ENCODE measurements around the gene MYL12B.

DNA sequence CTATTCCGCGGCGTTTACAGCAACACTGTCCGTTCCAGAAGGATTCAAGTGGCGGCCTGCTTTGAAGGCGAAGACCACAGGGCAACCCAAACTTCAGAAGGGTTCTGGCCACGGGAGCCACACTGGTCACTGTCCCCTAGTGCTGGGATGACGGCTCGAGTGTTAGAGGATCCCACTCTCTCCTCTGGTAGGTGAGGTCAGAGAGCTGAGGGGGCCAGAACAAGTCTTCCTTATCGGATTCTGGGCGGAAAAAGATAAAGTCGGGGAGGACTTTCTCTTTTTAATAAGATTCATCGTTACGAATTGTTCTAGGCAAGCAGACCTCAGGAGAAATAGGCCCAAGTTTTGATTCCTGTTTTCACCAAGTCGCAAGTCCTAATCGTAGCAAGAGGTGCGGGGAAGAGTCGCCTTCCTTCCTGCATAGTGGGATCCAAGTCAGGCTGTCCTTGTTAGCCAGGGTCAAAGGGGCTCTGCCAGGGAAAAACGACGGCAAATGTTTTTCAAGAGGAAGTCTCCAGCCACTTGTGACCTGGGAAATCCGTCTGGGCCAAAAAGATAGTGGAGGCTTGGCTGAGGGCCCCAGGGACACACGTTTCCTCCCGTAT, 15.2 kb upstream of the MYL12B start:
- TF ChIP-seq, protein P1, sequence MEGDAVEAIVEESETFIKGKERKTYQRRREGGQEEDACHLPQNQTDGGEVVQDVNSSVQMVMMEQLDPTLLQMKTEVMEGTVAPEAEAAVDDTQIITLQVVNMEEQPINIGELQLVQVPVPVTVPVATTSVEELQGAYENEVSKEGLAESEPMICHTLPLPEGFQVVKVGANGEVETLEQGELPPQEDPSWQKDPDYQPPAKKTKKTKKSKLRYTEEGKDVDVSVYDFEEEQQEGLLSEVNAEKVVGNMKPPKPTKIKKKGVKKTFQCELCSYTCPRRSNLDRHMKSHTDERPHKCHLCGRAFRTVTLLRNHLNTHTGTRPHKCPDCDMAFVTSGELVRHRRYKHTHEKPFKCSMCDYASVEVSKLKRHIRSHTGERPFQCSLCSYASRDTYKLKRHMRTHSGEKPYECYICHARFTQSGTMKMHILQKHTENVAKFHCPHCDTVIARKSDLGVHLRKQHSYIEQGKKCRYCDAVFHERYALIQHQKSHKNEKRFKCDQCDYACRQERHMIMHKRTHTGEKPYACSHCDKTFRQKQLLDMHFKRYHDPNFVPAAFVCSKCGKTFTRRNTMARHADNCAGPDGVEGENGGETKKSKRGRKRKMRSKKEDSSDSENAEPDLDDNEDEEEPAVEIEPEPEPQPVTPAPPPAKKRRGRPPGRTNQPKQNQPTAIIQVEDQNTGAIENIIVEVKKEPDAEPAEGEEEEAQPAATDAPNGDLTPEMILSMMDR (IDR thresholded peaks at IDR 0.05 in 8 of 11, conservative IDR thresholded peaks at IDR 0.05 in 3 of 11), result no peak
- no peak for TF ChIP-seq POLR2A (IDR thresholded peaks at IDR 0.05)
- TF ChIP-seq POLR2AphosphoS5 (IDR thresholded peaks at IDR 0.05), result no peak

All from spleen (tissue), 7 donors.